HG03060 (cell line): ENCODE measurements around the gene GOLGA5.

Source experiments
- ATAC-seq: cut with Tn5 transposase; IDR thresholded peaks from one replicate; pipeline ENCODE4 v1.9.1; 2021; ENCODE audit warnings: low read depth, moderate number of reproducible peaks; ENCODE audit not compliant: unreplicated experiment

The GOLGA5 gene

GRCh38 chr14:92866901-92867865, 73.1 kb downstream of the GOLGA5 start:
- no peak for ATAC-seq

GRCh38 chr14:92874962-92875661, 81.0 kb downstream of the GOLGA5 start:
- no peak for ATAC-seq

DNA sequence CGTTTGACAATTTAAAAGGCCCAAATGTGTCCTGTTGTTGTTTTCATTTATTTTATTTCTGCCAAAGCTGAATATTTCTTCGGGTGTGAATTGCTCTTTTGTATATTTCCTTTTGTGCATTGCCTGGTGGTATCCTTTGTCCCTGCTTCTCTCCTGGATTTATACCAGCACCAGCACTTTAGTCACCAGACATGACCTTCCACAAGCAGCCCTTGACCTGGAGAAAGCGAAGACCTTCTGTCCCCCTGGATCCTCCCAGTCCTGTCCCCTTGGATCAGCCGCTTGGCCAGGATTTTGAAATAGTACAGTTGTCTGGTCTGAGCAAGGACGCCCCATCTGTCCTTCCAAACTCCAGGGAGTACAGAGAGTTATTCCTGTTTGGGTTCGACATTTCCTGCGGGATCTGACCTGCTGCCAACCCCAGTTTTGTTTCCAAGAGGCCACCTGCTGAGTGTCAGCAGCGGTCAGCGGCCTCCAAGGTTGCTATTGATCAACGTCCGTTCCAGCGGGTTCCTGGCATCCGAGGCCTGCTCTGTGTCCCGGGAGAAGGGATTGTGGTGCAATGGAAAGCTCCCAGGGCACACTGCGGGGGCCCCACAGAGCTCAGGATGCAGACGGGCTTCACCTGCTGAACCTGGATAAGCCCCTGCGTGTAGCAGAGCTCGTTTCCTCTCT, 83.8 kb downstream of the GOLGA5 start:
- no peak for ATAC-seq

GRCh38 chr14:92880351-92880750, 86.2 kb downstream of the GOLGA5 start:
- ATAC-seq: no peak

DNA sequence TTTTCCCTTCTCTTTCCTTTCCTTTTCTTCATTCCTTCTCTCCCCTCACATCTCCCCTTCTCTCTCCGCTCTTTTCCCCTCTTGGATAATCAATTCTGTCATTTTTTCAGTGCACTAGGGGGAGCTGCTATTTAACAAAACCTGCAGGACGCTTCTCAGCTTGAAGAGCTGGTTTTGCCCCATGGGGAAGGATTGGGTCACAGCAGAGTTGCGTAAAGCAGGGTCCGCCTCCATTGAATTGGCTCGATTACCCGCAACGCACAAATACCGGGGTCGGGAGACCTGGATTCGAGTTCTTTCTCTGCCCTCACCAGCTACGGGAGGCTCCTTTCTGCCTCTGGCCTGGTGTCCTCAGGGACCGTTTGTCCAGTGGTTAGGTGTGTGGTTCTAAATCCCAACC, 86.7 kb downstream of the GOLGA5 start:
- no peak for ATAC-seq

DNA sequence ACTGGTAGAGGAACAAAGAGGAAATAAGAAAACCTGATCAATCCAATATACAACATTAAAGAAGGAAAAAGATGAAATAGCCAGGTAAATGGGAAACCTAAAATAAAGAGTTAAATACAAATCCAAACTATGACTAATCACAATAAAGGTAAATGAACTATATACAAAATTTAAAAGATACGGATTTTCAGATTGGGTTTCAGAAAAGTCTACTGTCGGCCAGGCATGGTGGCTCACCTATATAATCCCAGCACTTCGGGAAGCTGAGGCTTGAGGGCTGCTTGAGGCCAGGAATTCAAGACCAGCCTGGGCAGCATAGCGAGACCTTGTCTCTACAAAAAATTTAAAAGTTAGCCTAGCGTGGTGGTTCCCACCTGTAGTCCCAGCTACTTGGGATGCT, 89.0 kb downstream of the GOLGA5 start:
- ATAC-seq: no peak

- no peak for ATAC-seq
Observed at GRCh38 chr14:92884410-92884809, 90.3 kb downstream of the GOLGA5 start.

DNA sequence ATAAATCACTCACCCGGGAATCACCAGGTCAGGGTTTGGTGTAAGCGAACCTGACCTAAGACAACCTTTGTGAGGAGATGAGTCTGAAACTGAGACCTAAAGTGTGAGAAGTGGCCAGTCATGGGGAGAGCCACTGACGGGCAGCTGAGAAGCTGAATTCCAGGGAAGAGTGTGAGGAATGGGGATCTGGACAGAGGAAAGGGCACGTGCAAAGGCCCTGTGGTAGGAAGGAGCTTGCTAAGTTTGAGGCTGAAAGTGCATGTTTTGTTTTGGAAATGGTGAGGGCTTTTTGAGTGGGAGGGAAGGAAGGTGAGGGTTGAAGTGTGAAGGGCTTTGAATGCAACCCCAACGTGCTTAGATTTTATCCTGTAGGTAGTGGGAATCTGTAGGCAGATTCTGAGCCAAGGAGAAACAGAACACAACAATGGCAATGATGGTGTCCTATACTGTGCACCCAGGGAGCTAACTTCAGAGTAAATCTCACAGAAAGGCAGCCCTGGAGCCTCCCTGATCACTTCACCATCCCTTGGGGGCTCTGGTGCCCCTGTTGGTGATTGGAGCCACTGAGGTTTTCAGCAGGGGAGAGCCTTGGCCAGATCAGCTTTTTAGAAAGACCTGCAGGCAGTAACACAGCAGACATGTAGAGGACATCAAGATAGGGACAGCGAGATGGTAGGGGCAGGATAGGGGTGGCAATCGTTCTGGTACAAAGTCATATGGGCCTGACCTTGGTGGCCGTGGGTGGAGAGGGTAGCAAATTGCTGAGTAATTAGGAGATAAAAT, 91.4 kb downstream of the GOLGA5 start:
- no peak for ATAC-seq

DNA sequence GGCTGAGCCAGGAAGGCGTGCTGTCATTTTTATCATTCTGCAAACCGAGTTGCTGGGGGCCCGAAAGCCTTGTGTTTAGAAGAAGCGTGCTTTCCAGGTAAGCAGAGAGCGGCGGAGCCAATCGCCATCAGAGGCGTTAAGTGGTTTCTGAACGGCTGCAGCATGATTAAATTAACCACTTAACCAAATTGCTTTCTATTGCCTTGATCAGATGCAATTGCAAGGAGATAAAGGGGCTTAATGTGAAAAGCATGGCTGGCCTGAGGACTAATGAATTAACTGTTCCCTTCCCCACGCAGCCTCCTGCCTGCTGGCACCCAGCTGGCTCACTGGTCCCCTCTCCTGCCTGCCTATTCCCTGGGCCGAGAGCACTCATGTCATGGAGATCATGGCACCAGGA, 92.2 kb downstream of the GOLGA5 start:
- no peak for ATAC-seq

- ATAC-seq: no peak
Observed at GRCh38 chr14:92887157-92887556, 93.1 kb downstream of the GOLGA5 start.

GRCh38 chr14:92888896-92889295, 94.8 kb downstream of the GOLGA5 start:
- no peak for ATAC-seq
